H1 (cell line): Measurements from ENCODE around the gene SV2B. TPM values are rescaled to one million over a fixed set of nuclear protein-coding genes. Genes with fewer than 3 reads are reported as not detected.

Source experiments
- BRCA1 ChIP-seq: IDR thresholded peaks from 2 replicates; pipeline ENCODE4 v1.6.1; 2012; ENCODE audit warnings: low read depth, low read length, improper control_type of control experiment
- SP1 ChIP-seq: IDR thresholded peaks from 2 replicates; pipeline ENCODE4 v1.6.1; 2011; ENCODE audit warnings: low read depth, low read length
- polyA plus RNA-seq, 7 experiments: library from polyadenylated mRNA; depleted of rRNA in 3 of 7; stranded (reverse) in 5 of 7; unstranded in 2 of 7; fragments of >200 nt in 5 of 7; fragments of 200-250 nt in 2 of 7; gene quantifications; 1 replicate in 5 of 7; 2 replicates in 1 of 7; 4 replicates in 1 of 7; pipeline versions ENCODE4 v1.2.1 to v1.2.3, GENCODE V29; 2011 to 2013; ENCODE audit warnings: missing spikeins in 2 of 7, mixed read lengths in 2 of 7
- total RNA-seq: library from RNA; stranded (reverse); fragmentation: NEBNext Ultra II Directional; extraction: Animal tissue kit (Norgen Biotek cat#: 25700); gene quantifications from 2 replicates; pipeline ENCODE4 v1.2.1, GENCODE V29; 2021
- TF ChIP-seq, protein P1 (sequence below): IDR thresholded peaks from 2 replicates; pipeline ENCODE4 v1.6.1; 2012; ENCODE audit warnings: inconsistent platforms
- TF ChIP-seq, protein P2 (sequence below): IDR thresholded peaks from 2 replicates; pipeline ENCODE4 v1.6.1; 2012; ENCODE audit warnings: inconsistent platforms

SV2B gene
- total and polyA plus RNA-seq, 2 of the 8 experiments (the other 6 are each of a cell fraction or from before 2014, with no cell fraction given) = 0.09 to 0.20 TPM

DNA sequence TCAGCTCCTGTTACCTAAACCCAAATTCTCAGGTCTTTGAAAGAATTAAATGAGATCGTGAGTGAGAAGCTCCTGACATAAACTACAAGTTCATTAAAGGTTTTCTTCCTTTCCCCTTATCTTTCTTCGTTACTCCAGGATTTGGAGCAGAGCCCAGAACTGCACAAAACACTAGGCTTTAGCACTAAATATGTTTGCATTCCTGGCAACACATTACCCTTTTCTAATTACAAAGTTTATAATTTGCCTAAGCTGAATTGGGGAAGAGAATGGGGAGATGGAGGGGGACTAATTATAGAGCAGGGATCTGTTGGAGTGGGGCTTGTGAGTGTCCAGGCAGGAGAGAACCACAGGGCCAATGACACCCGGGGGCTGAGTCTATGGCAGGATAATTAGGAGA, 109.7 kb downstream of the SV2B start (continued):
- TF ChIP-seq, protein P1, sequence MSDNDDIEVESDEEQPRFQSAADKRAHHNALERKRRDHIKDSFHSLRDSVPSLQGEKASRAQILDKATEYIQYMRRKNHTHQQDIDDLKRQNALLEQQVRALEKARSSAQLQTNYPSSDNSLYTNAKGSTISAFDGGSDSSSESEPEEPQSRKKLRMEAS = no peak
- TF ChIP-seq SP1 (no peak), BRCA1 (no peak)
- TF ChIP-seq, protein P2, sequence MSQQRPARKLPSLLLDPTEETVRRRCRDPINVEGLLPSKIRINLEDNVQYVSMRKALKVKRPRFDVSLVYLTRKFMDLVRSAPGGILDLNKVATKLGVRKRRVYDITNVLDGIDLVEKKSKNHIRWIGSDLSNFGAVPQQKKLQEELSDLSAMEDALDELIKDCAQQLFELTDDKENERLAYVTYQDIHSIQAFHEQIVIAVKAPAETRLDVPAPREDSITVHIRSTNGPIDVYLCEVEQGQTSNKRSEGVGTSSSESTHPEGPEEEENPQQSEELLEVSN = no peak
